Measurements from ENCODE around the gene HSD17B13.

HSD17B13 gene

DNA sequence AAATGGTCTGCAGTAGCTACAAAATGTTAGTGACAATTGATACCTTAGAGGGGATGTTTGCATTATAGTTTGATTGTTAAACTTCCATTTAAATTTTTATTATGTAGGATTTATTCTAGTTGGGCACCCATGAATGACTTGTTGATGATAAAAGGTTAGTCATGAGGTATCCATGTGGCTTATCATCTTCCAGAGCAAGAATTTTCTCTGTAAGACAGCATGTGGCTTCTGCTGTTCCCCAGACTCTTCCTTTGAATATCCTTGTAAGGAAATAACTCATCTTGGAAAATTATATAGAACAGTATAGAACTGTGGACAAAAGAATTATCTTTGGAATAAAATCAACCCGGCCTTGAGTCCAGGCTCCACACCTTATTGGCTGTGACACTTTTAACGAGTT, 62.2 kb downstream of the HSD17B13 start:
- DNase-seq = no peak

DNA sequence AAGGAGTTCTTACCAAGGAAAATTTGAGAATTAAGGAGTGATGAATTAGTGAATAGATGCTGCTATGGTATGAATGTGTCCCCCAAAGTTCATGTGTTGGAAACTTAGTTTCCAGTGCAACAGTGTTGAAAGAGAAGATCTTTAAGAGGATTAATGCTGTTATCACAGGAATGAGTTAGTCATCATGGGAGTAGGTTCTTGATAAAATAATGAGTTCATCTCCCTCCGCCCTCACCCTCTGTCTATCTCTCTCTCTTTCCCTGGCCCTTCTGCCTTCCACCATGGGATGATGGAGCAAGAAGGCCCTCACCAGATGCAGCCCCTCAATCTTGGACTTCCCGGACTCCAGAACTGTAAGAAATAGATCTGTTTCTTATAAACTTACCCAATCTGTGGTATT, 64.0 kb downstream of the HSD17B13 start:
- DNase-seq = no peak

GRCh38 chr4:87257523-87257922, 65.2 kb downstream of the HSD17B13 start:
- no peak for DNase-seq

DNA sequence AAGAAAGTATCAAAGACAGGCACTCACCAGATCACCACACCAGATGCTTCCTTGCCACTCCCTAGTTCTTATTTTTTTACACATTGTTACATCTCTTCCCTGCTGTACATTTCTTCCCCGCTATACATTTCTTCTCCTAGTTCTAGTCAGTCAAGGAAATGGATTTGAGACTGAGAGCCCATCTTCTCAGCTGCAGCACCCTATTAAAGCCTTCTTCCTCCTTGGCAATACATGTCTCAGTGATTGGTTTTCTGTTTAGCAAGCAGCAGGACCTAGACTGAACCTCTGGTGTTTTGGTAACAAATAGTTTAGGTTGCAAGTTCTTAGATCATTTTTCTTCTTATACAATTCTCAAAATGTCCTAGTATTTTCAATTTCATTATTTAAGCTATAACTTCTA, 66.9 kb downstream of the HSD17B13 start:
- DNase-seq = no peak
